HEK293T (cell line): ENCODE measurements around the gene TAF11L3.
"Not testable (repeated sequence)": the region's sequence is repeated elsewhere in the genome, so short reads cannot be mapped to it uniquely, and the experiment has no call there.

ENCODE experiments used
- FOXA1 ChIP-seq: fragments of 450-650 bp; IDR thresholded peaks from 2 replicates; pipeline ENCODE4 v1.6.1; 2016; ENCODE audit warnings: mild to moderate bottlenecking
- HDGF ChIP-seq: fragments of 450-650 bp; IDR thresholded peaks from 2 replicates; pipeline ENCODE4 v1.6.1; 2017; ENCODE audit warnings: antibody characterized with exemption, borderline replicate concordance
- SP1 ChIP-seq: fragments of 450-650 bp; IDR thresholded peaks from 2 replicates; pipeline ENCODE4 v1.6.1; 2017
- SUZ12 ChIP-seq: fragments of 450-650 bp; IDR thresholded peaks from 2 replicates; pipeline ENCODE4 v1.6.1; 2016; ENCODE audit warnings: mild to moderate bottlenecking

- not testable (repeated sequence) for TF ChIP-seq SUZ12, SP1, FOXA1, HDGF
Observed at GRCh38 chr5:17497931-17498330, 20.2 kb upstream of the TAF11L3 start, which contains the start of gene TAF11L2.
